HG03196 (cell line): Measurements from ENCODE around the gene SLC6A1.
"Not testable (repeated sequence)": the region's sequence is repeated elsewhere in the genome, so short reads cannot be mapped to it uniquely, and the experiment has no call there.

Experiments used
- ATAC-seq: cut with Tn5 transposase; IDR thresholded peaks from one replicate; pipeline ENCODE4 v1.9.1; 2021; ENCODE audit not compliant: unreplicated experiment

The SLC6A1 gene

DNA sequence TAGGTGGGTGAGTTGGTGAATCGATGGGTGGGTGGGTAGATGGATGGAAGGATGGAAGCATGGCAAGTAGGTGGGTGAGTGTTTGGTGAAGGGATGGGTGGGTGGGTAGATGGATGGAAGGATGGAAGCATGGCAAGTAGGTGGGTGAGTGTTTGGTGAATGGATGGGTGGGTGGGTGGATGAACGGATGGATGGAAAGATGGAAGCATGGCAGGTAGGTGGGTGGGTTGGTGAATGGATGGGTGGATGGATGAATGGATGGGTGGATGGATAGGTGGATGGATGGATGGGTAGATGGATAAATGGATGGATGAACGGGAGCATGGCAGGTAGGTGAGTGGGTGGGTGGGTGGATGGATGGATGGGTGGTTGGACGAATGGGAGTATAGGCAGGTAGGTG is 65.1 kb downstream of the SLC6A1 start:
- ATAC-seq: no peak

DNA sequence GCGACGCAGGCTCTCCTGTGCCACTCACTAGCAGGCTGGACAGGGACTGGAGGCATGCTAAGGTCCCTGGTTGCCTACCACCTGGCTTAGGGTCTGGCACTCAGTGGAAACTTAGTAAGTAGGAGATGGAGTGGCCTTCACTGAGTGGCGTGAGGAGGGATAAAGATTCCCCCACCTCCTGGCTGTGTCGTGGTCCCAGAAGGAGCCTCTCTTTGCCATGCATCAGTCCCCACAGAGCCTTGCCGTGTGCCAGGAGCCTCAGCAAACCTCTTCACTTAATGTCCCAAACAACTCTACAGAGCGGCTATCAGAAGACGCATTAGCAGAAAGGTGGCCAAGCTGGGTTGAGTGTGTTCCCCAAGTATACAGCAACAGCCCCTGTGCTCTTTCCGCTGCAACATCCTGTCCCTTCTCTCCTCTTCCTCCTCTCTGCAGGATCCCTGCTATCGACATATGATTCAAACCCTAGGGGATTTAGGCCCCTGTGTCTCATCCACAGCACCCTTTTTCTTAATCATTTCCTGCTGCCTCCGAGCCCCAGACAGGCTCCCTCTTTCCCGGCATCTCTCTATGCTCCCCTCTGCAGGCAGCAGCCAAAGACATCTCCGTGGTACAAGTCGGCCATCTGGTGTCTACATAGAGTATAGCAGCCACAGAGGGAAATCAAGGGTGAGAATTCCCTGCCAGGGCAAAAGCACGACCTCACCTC is 66.7 kb downstream of the SLC6A1 start:
- ATAC-seq: no peak

DNA sequence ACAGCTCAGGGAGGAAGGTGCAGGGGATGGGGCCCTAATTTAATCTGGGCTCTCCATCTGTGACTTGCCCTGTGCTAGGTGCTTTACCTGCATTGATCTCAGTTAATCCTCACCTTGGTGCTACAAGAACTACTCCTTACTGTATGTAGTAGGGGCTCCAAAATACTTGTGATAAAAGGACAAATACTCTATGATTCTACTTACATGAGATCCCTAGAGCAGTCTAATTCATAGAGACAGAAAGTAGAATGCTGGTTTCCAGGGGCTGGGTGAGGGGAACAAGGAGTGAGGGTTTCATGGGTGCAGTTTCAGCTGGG is 67.2 kb downstream of the SLC6A1 start:
- no peak for ATAC-seq

DNA sequence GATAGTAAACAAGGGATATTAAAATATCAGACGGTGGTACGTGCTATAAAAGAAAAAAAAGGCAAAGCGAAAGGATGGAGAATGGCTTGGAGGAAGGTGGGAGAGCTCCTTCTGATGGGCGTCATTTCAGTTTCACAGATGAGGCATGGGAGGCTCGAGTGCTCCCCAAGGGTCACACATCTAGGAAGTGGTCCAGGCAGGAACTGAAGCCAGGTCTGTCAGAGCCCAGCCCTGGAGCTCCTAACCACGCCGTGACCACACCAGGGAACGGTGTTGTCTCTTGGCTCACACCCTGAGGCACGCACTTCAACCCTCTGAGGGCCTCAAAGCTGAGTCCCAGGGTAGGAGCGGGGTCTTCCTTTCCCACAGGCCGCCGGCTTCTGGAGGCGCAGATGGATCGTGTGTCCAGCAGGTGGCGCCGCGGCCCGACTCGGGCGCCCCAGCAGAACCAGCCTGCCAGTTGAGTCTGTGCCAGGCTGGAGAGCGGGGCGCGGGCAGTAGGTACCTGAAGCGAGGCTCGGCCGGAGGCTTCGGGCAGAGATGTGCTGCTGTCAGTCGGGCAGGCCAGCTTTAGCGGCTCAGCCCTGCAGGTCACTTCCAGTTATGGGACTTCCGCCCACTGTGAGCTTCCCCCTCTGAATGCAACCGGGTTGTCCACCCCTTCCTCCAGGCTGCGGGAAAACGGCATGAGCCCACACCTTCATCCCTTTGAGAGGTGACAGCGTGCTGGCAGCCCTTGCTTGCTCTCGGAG is 68.1 kb downstream of the SLC6A1 start:
- no peak for ATAC-seq

DNA sequence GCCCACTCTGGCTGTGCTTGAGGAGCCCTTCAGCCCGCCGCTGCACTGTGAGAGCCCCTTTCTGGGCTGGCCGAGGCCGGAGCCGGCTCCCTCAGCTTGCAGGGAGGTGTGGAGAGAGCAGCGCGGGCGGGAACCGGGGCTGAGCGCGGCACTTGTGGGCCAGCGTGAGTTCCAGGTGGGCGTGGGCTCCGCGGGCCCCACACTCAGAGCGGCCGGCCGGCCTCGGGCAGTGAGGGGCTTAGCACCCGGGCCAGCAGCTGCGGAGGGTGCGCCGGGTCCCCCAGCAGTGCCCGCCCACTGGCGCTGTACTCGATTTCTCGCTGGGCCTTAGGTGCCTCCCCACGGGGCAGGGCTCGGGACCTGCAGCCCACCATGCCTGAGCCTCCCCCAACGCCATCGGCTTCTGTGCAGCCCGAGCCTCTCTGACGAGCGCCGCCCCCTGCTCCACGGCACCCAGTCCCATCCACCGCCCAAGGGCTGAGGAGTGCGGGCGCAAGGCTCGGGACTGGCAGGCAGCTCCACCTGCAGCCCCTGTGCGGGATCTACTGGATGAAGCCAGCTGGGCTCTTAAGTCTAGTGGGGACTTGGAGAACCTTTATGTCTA is 68.8 kb downstream of the SLC6A1 start:
- ATAC-seq: not testable (repeated sequence)

DNA sequence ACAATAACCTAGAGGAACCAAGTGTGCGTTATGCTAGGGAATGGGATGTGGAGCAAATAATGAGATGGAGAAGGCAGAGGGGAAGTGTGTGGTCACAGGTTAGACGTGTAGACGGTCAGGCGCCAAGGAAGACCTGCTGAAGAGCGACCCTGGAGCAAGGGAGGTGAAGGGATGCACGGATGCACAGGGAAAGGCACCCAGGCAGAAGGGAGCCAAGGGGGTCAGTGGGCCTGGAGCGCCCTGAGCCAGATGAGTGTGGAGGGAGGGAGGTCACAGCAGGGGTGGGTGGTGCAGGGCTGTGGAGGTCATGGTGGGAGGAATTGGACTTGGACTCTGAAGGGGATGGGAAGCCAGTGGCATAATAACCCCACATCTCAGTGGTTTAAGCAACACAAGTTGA is 70.2 kb downstream of the SLC6A1 start:
- ATAC-seq: no peak

DNA sequence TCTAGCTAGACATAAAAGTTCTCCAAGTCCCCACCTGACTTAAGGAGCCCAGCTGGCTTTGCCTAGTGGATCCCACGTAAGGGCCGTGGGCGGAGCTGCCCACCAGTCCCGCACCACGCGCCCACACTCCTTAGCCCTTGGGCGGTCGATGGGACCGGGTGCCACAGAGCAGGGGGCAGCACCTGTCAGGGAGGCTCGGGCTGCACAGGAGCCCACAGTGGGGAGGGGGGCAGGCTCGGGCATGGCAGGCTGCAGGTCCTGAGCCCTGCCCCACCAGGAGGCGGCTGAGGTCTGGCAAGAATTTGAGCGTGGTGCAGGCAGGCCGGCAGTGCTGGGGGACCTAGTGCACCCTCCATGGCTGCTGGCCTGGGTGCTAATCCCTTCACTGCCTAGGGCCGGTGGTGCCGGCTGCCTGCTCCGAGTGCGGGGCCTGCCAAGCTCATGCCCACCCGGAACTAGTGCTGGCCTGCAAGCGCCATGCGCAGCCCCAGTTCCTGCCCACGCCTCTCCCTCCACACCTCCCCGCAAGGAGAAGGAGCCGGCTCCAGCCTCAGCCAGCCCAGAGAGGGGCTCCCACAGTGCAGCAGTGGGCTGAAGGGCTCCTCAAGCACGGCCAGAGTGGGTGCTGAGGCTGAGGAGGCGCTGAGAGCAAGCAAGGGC is 78.7 kb downstream of the SLC6A1 start:
- ATAC-seq: no peak

DNA sequence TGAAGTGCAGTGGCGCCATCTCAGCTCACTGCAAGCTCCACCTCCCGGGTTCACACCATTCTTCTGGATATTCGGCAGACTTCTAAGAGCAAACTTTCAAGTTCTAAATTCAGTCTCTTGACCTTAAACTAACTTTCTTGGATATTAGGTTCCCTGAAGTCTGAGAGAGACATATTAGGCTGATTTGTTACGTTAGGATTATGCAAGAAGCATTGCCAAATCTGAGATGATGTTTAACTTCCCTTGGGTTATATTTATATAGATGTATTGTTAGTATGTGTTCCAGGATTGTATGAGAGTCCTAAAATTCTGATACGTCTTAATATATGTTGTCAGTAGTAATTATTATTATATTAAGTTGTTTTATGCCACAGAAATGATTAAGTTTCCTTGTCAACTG is 80.1 kb downstream of the SLC6A1 start:
- no peak for ATAC-seq

DNA sequence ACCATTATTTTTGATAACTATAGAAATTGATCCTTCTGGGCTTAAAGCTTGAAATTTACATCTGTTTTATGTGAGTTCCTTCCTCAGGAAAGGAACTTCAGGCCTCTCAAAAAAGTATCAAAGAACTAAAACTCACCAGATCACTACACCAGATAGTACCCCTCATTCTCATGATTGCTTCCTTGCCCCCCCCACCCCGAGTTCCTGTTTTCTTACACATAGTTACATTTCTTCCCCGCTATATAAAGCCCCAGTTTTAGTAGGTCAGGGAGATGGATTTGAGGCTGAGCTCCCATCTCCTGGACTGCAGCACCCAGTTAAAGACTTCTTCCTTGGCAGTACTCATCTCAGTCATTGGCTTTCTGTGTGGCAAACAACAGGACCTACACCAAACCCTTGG is 81.5 kb downstream of the SLC6A1 start:
- no peak for ATAC-seq

DNA sequence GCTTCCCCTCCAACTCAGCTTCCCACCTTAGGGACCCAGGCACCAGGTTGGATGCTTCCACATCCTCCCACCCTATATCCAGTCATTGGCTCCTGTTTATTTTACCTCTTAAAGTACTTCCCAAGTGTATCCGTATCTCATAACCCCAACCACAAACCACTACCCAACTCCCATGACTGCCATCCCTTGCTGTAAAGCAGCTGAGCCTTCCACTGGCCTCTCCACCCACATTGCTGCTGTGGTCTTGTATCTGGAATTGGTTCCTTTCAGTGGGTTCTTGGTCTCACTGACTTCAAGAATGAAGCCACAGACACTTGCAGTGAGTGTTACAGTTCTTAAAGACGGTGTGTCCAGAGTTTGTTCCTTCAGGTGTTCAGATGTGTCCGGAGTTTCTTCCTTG is 81.9 kb downstream of the SLC6A1 start:
- no peak for ATAC-seq

DNA sequence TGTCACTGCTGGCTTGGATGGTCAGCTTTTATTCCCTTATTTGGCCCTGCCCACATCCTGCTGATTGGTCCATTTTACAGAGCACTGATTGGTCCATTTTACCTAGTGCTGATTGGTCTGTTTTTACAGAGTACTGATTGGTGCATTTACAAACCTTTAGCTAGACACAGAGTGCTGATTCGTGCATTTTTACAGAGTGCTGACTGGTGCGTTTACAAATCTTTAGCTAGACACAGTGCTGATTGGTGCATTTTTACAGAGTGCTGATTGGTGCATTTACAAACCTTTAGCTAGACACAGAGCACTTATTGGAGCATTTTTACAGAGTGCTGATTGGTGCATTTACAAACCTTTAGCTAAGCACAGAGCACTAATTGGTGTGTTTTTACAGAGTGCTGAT is 82.6 kb downstream of the SLC6A1 start:
- not testable (repeated sequence) for ATAC-seq

DNA sequence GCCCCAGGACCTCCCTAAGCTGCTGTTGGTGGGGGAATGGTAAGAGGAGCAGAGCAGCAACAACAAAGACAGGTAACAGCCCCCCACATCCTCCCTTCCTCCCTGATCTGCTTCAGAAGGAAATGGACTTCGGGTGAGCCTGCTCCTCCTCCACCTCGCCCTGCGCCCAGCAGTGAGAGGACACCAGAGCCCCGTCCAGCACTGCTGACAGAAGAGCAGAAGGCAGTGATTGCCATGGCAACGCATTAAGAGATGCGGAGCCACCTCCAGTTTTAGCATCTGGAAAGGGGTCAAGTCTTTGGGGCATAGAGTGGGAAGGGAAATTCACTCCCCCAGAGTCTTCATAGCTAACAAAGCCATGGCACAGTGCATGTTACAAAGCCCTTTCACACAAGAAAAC is 84.2 kb downstream of the SLC6A1 start:
- ATAC-seq: no peak

DNA sequence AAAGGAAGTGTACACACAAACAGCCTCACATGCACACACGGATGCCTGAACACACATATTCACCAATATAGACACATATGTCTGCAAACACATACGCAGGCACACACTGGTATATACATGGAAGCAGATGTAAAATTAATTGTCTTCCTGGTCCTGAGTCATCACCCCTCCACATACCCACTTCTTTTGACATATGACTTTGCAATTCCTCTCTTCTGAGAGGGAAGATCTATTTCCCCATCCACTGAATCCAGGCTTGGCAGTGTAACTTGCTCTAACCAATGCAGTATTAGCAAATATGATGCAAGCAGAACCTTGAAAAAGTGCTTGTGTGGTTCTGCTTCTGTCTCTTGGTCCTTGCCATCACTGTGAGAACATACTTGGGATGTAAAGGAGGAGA is 84.9 kb downstream of the SLC6A1 start:
- no peak for ATAC-seq

DNA sequence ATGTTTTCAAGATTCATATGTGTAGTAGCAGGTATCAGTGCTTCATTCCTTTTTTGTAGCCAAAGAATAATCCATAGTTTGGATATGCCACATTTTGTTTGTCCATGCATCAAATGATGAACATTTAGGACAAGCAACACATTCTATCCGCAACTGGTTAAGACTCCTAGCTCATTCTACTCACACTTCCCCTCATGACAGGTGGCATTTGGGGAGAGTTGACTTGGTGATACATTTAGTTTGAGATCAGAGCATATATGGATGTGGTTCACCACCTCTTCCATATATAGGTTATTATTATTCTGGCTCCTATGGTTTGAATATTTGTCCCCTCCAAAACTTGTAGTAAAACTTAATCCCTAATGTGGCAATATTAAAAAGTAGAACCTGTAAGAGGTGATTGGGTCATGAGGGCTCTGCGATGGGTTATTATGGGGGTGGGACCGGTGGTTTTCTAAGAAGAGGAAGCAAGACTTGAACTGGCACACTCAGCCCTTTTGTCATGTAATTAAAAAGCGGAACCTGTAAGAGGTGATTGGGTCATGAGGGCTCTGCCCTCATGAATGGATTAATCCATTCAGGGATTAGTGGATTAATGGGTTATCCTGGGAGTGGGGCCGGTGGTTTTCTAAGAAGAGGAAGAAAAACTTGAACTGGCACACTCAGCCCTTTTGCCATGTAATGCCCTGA is 86.4 kb downstream of the SLC6A1 start:
- no peak for ATAC-seq

DNA sequence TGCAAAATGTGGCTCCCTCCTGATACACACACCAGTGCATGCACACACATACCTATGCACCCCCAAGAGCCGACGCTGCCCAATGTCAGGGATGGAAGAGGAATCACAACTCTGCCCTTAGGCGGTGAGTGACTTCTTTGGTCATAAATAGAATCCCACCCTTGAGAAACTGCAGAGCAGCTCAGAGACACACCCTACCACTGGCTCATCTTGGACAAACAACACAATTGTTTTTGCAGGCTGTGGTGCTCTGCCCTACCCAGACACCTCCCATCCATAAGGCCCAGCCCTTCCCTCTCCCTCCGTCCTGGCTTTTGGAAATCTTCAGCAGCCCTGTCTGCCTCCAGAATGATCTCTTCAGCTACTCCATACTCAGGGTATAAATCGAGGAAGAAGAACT is 87.9 kb downstream of the SLC6A1 start:
- ATAC-seq: no peak

DNA sequence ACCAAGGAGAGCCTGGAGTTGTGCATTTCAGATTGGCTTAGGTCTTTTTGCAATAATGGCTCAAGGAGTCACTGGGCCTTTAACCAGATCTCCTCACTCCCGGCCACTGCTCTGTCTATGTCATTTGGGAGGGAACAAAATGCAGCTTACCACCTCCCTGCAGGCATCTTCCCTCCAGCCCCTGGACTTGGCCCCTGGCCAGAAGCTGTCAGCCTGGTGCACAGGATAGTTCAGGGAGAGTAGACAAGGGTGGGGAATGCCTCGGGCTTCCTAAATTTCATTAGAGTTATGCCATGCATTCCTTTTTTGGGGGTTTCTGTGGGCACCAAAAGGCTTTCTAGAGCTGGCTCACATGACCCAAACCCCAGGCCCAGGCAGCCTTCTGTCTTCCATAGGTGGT is 91.5 kb downstream of the SLC6A1 start:
- no peak for ATAC-seq

DNA sequence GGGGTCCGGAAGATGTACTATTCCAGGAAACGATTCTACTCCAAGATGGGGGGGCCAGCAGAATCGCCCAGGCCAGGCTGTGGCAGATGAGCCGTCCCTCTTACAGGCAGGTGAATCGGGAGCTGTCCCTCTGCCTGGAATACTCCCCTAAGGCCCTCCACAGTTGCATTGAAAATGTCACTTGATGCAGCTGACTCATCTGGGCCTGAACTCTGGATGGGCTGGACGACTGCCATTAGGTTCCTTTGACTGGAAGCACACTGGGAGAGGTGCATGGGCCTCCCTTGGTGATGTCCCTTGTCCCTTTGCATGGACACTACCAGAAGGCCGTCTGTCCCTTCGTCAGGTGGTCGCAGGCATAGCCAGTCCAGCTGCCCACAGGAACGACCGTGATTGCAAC is 92.1 kb downstream of the SLC6A1 start:
- ATAC-seq: no peak

DNA sequence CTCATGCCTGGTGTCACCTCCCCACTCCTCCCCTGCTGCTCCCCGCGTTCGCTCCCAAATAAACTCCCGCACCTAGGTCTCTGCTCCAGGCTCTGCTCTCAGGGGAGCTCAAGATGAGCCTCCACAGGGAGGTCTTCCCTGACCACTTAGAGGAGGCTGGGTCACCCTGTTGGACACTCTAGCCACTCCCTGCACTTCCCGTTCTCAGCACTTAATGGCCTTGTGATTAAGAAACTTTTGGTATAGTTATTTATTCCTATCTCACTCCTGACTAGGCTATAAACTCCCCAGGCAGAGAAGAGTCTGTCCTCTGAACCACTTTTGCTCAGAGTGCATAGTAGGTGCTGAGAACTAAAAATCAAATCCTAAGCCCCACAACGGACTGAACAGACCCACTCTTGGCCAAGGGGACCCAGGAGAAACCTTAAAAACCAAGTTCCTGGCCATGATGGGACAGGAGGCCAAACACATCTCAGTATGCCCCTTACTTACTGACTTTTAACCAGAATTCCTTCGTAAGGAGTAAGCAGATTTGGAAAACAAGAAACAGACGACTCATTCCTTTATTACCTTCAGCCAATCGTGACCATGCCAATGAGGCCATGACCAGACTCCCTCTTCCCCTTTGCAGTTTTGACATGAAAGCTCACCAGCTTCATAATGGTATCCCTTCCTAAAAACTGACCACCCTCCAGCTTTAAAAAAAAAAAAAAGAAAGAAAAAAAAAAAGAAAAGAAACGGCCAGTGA is 92.7 kb downstream of the SLC6A1 start:
- ATAC-seq: no peak

DNA sequence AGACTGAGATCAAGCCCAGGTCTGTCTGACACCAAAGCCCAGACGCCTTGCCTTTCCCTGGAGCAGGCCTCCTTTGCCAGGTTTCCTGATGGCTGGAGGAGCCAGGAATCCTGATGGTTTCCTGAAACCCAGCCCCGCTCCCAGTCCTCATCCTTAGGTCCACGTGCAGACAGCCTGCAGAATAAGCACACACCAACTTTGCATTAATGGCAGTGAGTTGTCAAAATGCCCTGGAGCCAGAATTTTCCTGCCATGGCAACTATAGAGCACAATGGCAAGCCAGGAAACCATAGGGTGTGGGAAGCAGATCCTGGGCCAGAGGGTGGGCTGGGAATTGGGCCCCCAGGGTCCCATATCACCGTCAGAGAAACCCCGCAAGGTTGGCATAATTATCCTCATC is 94.3 kb downstream of the SLC6A1 start:
- no peak for ATAC-seq

DNA sequence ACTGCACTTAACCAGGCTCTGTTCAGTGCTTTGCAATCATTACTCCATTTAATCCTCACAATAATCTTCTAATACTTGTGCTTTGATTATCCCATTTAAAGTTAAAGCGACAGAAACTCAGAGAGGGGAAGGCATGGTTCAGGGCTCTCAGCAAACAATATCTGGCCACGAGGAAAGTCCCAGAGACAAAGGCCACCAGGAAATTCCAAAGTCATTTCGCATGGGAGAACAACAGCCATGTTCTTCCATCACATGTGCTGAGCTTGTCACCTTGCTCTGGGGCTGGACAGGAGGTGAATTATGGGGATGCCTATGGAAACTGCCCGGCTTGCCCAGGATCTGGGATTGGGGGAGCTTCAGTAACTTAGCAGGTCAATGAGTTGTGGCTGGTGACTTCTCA is 95.5 kb downstream of the SLC6A1 start:
- no peak for ATAC-seq

DNA sequence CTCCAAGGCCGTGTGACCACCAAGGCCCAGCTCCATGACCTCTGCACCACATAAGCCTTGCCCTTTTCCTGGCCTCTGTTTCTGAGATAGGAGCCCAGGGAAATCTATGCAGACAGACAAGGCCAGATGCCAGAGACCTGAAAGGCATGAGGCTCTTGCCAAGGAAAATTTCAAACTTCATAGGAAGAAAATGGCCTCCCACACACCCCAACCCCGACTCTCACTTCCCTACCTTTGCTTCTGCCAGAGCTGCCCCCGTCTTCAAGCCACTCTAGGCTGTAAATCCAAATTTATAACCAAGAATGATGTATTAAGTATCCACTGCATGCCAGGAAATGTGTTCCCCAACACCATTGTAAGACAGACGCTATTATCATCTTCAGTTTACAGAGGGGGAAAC is 96.3 kb downstream of the SLC6A1 start:
- ATAC-seq: no peak
